DOHH2 (cell line): ENCODE data around the gene ZNRD2.

Experiments
- CTCF ChIP-seq: fragments of 200-600 bp; sonication (generic); IDR thresholded peaks from one replicate; pipeline ENCODE4 v1.5.1; 2014; ENCODE audit warnings: antibody characterized with exemption, mild to moderate bottlenecking, low read depth, low read length; ENCODE audit not compliant: poor library complexity, severe bottlenecking
- EZH2phosphoT487 ChIP-seq: fragments of 200-600 bp; sonication (generic); IDR thresholded peaks from 2 replicates; pipeline ENCODE4 v1.6.1; 2017; ENCODE audit warnings: borderline replicate concordance, mild to moderate bottlenecking, antibody characterized with exemption, low read length, moderate library complexity, mixed read lengths

GRCh38 chr11:65609229-65609628, 39.0 kb downstream of the ZNRD2 start:
- TF ChIP-seq CTCF: no peak
- no peak for TF ChIP-seq EZH2phosphoT487
